DMS114 treated with DMSO at 0.1 percent for 48 hours (cell line): ENCODE measurements around the gene RHBDL1.
A peak's percentile ranks its signal among the peaks of the same experiment; 100 is the strongest.

Source experiments
- DNase-seq: peaks from one replicate; lab custom pipeline; 2025; ENCODE audit not compliant: unreplicated experiment; lab: John Stamatoyannopoulos, UW

Gene RHBDL1

DNA sequence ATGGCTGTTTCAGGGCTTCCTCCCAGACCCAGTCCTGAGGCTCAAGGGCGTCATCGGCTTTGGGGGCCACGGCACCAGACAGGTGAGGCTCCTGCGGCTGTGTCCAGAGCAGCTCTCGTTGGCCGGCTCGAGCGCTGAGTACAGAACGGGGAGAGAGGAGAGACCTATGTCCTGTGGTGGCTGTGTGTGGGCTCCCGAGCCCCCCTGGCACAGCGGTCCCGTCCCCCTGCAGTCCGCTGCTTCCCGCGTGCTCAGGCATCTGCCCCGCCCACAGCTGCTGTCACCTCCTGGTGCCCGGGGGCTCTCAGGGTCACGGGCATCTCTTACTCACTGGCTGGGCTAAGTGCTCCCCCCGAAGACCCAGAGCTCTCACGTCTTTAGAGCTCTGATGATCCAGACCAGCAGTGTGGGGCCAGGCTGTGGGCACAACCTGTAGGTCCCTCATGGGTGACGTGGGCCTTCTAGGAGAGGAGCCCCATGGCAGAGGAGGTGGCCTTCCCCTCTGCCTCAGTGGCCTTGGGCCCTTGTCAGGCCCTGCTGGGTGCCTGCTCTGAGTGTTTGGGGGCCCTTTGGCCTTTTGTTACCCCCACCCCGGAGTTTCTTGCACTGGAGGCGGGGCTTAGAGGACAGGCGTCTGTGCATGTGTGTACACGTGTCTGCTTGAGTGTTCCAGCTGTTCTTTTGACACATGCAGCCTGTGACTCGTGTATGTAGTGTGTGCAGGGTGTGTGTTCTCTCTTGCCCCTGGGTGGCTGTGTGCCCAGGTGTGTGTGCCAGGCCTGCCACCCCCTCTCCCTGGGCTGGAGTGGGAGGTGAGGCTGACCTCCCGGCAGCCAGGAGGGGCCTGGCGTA is 22.8 kb upstream of the RHBDL1 start:
- DNase-seq = no peak

DNA sequence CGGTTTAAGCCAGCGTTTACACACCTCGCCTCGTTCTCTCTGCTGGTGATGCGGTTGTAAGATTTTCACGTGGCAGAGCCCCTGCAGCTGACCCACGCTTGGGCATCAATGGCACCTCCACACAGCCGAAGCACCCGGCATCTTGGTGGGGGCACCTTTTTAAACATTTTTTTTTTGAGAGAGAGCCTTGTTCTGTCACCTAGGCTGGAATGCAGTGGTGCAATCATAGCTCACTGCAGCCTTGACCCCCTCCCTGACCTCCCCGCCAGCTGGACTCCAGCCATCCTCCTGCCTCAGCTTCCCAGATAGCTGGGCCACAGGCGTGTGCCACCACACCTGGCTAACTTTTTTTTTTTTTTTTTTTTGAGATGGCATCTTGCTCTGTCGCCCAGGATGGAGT is 21.4 kb upstream of the RHBDL1 start:
- DNase-seq = no peak

DNA sequence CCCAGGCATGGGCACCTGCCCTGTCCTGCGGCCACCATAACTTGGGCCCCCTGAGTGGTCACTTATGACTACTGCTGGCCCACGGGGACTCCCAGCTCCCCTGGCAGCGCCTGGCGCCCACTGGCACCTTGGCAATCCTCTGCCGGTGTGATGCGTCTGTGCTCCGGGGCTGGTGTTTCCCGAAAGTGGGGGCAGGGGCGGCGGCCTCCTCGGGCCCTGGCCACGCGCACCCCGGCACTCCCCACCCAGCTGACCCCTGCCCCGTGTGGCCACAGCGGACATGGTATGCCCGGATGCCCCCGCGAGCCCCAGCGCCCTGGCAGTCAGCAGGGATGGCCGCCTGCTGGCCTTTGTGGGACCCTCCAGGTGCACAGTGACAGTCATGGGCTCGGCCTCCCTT is 18.0 kb upstream of the RHBDL1 start:
- no peak for DNase-seq

DNA sequence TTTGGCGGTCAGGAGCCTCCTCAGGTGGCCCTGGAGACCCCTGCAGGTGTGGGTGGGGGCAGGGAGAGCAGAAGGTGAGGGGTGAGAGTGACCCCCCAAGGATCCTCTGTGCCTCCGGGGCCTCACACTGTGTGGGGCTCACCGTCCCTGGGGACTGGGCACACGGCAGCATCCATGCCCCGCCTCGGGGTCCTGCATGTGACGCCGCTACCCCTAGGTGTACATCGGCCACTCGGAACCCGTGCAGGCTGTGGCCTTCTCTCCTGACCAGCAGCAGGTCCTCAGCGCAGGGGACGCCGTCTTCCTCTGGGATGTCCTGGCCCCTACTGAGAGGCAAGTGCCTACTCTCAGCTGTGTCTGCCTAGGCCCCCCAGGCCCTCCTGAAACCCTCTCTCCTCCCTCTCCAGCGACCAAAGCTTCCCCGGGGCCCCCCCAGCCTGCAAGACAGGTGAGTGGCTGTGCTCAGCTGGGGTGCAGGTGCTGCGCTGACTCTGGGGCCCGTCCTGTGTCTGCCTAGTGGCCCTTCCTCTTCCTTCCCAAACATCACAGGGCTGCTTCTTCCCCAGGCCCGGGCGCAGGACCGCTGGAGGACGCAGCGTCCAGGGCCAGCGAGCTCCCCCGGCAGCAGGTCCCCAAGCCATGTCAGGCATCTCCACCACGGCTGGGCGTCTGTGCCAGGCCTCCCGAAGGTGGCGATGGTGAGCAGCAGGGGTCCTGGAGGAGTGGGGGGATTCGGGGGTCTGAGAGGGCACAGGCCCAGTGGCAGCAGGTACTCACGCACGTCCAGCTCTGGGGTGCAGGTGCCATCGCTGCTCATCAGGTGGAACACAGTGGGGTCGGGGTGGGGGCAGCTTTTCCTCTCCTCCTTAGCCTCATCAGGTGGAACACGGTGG is 16.5 kb upstream of the RHBDL1 start:
- no peak for DNase-seq

DNA sequence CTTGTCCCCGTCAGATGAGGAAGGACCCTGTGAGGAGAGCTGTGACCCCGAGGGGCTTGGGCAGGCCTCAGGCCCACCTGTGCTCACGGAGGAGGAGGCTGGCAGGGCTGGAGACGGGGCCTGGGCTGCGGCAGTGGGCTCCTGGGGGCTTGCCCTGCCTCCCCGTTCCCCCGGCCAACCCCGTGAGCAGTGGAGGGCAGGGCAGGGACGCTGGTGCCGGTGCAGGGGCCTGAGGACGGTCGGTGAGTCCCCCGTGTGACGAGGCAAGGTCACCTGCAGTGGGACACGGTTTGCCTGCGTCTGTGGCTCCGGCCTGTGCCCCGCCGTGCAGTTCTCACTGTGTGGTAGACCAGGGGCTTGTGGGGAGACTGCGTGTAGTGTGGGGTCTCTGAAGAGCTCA is 15.9 kb upstream of the RHBDL1 start:
- no peak for DNase-seq

DNA sequence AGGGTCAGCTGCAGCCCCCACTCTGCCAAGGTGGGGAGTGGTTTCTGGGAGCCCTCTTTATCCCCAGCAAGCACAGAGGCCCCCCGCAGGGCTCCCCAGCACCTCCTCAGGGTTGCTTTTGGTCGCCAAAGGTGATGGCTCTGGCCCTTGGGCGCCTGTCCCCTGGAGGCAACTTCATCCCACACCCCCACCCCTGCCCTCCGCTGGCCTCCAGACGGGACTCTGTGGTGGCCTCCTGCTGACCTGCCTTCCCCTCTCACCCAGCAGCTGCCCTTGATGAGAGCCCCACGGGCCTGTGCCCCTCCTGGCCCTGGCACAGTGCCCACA is 15.4 kb upstream of the RHBDL1 start:
- DNase-seq = no peak

DNA sequence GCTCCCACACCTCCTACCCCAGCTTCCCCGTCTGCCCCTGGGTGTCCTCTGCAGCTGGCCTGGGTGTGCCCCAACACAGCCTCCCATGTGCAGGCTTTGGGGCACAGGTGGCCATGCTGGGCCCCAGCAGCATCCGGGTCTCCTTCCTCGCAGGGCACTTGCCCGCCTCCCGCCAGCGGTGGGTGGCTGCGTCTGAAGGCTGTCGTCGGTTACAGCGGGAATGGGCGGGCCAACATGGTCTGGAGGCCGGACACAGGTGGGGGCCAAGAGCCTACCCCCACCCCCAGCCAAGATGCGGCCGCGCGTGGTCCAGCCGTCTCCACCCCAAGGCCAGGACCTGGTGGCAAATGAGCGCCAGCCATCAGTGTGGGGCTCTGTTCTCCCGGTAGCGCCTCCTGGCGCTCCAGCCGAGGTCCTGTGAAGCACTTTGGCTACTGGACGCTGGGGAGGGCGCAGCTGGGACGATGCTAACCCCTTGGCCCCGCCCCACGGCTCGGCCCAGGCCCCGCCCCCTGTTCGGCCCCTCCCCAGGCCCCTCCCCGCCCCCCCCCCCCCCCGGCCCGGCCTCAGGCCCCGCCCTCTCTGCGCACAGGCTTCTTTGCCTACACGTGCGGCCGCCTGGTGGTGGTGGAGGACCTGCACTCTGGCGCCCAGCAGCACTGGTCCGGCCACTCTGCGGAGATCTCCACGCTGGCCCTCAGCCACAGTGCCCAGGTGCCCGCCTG is 14.8 kb upstream of the RHBDL1 start:
- DNase-seq = no peak

DNA sequence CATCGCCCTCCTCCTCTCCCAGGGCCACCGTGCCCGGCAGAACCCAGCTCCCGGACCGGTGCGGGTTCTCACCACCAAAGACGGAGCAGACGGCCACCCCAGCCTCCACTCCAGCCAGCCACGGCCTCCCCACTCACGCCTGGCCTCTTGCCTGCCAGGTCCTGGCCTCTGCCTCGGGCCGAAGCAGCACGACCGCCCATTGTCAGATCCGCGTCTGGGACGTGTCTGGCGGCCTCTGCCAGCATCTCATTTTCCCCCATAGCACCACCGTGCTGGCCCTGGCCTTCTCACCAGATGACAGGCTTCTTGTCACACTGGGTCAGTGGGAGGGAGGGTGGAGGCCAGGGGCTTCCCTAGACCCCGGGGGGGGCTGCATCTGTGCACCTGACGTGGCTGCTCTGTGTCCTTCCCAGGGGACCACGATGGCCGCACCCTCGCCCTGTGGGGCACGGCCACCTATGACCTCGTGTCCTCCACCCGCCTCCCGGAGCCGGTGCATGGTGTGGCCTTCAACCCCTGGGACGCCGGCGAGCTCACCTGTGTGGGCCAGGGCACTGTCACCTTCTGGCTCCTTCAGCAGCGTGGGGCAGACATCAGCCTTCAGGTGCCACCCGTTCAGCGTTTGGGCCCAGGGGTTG is 14.2 kb upstream of the RHBDL1 start:
- no peak for DNase-seq

DNA sequence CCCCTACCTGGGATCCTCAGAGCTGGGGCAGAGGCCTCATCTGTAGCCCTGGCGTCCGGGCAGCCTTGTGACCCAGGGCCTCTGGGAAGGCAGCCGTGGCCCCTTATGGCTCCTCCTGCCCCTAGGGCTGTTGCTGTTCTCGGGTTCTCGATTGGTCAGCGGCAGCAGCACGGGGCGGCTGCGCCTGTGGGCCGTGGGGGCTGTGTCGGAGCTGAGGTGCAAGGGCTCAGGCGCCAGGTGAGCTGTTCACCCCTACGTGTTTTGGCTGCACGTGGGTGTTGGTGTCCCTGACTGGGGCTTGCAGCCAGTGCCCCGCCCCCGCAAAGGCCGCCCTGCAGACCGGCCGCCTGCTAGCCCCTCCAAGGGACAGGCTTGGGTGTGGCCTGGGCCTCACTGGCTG is 13.4 kb upstream of the RHBDL1 start:
- no peak for DNase-seq

DNA sequence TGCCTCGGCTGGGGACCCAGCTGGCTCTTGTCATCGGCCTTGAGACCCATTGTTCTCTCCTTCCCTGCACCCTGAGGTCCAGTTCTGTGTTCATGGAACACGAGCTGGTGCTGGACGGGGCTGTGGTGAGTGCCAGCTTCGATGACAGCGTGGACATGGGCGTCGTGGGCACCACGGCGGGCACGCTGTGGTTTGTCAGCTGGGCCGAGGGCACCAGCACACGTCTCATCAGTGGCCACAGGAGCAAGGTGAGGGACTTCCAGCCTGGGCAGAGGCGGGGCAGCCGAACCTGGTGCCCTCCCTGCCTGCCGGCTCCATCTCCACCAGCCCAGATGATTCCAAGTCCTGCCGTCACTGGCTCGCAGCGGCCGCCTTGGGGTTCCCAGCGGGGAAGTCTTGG is 12.9 kb upstream of the RHBDL1 start:
- DNase-seq = no peak

DNA sequence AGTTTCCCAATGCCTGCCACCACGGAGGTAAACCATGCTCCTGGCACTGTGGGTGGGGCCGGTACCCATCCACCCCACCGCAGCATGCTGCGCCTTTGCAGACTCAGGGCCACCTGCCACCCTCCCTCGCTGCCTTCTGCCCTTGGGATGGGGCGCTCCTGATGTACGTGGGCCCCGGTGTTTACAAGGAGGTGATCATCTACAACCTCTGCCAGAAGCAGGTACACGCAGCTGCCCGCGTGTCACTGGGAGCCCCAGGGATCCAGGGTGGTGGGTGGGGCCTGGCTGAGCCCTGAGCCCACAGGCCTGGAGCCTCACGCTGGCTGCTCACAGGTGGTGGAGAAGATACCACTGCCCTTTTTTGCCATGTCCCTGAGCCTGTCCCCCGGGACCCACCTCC is 8.9 kb upstream of the RHBDL1 start:
- DNase-seq = no peak

DNA sequence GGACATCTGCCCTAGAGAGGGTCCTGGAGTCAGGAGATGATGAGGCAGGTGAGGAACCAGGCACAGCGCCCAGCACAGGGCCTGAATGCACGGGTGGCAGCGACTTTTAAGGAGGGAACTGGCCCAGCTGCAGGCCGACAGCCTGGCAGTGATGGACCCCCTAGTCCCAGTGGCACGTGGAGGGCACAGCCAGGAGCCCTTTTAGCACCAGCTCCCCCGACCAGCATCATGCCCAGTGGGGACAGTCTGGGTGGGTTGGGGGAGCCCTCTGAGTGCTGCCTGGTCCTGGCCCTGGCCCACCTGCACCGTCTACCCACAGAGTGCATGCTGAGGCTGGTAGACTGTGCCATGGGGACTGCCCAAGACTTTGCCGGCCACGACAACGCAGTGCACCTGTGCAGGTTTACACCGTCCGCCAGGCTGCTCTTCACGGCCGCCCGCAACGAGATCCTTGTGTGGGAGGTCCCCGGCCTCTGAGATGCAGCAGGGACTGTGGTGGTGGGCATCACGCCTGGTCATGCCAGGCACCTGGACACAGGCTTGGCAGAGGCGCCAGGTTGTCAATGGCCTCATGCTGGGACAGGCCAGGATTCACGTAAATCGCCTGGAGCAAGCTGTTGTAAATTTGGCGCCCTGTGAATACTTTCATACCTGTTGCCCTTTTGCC is 8.2 kb upstream of the RHBDL1 start:
- DNase-seq = no peak

DNA sequence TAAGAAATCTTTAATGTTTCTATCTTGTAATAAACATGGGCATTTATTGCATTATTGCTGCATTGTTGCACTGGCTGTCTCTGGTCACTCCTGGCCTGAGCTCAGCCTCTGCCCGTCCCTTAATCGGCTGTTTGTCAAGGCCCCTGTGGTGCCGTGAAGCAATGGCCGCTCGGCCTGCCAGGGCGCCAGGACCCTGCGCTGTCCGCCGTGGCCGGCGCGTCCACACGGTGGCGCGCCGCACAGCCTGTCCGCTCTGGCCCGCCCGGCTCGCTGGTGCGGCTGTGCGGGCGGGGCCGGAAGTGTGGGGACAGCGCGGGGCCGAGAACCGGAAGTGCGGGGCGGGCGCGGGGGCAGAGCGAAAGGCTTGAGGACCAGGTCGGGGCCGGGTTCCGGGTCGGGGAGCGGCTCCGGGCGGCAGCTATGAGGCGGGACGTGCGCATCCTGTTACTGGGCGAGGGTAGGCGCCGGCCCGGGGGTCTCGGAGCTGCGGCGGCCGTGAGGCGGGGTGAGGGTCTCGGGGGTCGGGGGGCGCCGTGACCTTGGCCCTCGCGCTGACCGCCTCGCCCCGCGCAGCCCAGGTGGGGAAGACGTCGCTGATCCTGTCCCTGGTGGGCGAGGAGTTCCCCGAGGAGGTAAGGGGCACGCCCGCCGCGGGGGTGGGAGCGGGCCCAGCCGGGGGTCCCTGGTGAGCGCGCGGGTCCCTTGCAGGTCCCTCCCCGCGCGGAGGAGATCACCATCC is 7.5 kb upstream of the RHBDL1 start, which contains the start of gene RHOT2:
TSS of gene RHOT2 (plus strand) at position 353 of the 739 bp plus-strand sequence. CDS start at position 421, 68 bp downstream.
- peak; percentile 75 for DNase-seq

DNA sequence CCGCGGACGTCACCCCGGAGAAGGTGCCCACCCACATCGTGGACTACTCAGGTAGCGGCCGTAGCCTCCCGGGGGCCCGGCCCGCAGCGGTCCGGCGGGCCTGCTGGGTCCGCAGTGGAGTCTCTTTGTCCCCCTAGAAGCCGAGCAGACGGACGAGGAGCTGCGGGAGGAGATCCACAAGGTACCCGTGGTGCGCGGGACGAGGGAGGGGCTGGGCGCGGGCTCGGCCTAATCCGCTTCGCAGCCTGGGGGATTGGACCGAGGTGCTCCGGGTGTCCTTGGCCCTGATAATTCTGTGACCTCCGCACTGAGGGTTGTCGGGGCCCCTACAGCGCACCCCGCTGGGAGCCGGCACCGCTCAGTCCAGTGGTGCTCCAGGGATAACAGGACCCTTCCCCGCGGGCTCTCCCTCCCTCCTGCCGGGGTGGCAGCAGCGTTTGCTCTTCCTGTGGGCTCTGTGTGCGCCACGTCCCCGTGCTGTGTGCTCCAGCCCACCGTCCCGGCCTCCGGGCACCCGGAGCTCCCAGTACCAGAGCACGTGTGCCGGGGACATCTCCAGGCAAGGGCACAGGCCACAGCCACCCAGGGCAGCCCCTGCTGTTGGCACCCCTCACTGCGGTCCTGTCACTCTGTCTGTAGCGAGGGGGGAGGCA is 6.8 kb upstream of the RHBDL1 start:
- DNase-seq = no peak

DNA sequence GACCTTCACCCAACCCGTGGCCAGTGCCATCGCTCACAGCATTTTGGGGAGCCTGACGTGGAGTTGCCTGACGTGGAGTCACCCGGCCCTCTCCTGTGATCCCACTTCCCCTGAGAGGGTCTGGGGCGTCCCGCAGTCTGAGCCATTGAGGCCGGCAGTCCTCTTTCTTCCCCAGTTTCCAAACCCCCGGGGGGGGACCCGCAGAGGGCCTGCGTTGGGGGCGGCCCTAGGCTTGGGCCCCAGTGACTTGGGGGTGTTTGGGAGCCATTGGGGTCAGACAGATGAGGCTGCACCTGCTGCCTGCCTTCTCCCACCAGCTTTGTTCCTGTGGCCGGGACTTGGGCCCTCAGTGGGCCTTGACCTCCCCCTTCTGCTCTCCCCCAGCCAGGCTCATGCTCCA is 5.8 kb upstream of the RHBDL1 start:
- no peak for DNase-seq

DNA sequence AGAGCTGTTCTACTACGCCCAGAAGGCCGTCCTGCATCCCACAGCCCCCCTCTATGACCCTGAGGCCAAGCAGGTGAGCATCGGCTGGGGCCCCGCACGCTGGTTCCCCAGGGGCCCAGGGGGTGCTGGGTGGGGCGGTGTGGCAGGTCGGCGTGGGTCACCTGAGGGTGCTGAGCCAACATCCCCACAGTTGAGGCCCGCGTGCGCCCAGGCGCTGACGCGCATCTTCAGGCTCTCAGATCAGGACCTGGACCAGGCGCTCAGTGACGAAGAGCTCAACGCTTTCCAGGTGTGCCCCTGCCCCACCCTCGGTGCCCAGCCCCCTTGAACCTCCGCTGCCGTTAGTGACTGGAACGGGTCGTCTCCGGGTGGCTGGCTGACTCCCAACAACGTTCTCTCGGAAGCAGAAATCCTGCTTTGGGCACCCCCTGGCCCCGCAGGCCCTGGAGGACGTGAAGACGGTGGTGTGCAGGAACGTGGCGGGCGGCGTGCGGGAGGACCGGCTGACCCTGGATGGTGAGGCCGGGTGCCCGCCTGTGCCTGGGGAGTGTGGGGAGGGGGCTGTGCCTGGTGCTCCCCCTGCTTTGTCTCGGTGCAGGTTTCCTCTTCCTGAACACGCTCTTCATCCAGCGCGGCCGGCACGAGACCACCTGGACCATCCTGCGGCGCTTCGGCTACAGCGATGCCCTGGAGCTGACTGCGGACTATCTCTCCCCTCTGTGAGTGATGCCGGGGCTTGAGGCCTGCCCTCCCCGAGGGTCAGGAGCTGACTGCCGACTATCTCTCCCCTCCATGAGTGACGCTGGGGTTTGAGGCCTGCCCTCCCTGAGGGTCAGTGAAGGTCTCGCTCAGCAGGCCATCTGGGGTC is 4.8 kb upstream of the RHBDL1 start:
- DNase-seq = no peak

DNA sequence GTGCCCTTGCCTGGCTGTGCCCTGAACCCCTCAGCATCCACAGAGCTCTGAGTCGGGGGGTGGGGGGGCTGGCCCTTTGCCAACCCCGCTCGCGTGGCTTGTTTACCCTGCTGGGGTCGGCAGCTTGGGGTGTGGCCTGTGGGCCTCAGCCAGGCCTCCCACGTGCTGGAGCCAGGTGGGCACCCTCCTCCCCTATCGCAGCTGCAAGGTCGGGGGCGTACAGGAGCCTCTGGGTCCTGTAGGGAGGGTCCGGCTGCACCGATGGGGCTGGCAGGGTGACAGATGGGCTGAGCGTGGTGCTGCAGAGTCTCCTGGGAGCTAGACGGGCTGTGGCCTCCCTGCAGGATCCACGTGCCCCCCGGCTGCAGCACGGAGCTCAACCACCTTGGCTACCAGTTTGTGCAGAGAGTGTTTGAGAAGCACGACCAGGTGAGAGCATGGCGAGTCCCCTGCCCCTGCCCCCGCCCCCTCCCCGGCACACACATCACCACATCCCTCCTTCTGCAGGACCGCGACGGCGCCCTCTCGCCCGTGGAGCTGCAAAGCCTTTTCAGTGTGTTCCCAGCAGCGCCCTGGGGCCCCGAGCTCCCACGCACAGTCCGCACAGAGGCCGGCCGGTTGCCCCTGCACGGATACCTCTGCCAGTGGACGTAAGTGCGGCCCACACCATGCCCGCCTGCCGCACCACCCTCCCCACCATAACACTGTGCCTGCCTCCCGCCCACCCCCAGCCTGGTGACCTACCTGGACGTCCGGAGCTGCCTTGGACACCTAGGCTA is 3.9 kb upstream of the RHBDL1 start:
- DNase-seq = no peak

DNA sequence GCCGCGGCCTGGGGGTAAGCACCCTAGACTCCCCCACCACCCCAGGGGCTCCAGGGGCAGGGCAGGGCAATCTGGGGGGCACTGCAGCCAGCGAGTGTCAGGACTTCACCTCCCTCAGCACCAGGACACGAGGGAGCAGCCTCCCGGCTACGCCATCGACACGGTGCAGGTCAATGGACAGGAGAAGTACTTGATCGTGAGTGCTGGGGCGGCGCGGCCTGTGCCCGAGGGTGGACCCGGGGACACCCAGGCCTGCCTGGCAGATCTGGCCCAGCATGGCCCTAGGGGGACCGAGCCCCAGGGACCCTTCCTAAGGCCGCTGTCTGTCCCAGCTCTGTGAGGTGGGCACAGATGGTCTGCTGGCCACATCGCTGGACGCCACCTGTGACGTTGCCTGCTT is 3.1 kb upstream of the RHBDL1 start:
- no peak for DNase-seq
